ENCODE measurements around the gene PCDHGA4. TPM values are rescaled to one million over a fixed set of nuclear protein-coding genes. Genes with fewer than 3 reads are reported as not detected.

Gene PCDHGA4
- total and polyA plus RNA-seq, 2 of the 8 experiments (the other 6 are each of a cell fraction or from before 2014, with no cell fraction given), result 1.4 to 1.9 TPM

GRCh38 chr5:141384471-141385267, 29.8 kb downstream of the PCDHGA4 start (continued):
- no peak for TF ChIP-seq HDAC6 (IDR thresholded peaks at IDR 0.05; ENCODE audit: low read depth, low read length)

Data from H1 (cell line).